ENCODE results near the gene CPSF3. TPM values are rescaled to one million over a fixed set of nuclear protein-coding genes. Genes with fewer than 3 reads are reported as not detected.
"Not testable (repeated sequence)": the region's sequence is repeated elsewhere in the genome, so short reads cannot be mapped to it uniquely, and the experiment has no call there.

The CPSF3 gene
- total and polyA plus RNA-seq, 4 experiments from 2014 or later = 20.9 to 33.7 (median 25.1) TPM

DNA sequence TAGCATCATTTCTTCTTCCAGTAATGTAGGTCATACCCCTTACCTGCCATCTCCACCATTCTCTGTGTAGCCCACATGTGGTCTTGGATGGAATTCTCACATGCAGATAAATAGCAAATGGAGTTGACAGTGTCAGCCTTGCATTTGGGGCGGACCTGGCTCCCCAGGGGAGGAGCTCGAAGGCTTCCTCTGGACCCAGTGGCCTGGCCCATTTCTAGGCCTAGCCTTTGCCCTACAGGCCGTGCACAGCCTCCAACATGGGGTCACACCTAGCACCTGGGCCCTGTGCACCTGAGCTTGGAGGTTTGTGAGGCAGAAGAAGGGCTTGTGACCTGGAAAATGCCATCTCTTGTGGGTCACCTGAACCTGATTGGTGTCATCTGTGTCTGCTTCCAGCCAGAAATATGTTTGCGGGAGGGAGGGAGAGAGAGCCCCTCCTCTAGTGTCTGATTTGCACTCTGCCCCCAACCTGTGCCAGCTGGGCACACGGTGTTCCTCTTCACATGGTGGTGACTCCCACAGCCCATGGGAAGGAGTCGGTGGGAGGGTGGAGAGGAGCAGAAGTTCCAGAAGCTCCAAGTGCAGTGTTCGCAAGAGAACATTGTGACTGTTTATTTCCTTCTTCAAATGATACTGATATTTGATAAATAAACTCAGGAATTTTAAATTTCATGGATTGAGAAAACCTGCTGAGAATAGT lies 33.2 kb upstream of the CPSF3 start:
- no peak overlapping the region for H3K27ac Mint-ChIP-seq
- intact Hi-C loops (cut with micrococcal nuclease) = no loop called here
- Histone ChIP-seq H3K27me3 (ENCODE audit: insufficient read depth, low read length) (no peaks in the 10 kb centered on the region), H3K4me3 (ENCODE audit: low read length in 2 of 2) (no peak overlapping the region), H3K36me3 (ENCODE audit: insufficient read depth, low read length) (no peaks in the 10 kb centered on the region), H3K4me1 (ENCODE audit: insufficient read depth, low read length) (no peaks in the 10 kb centered on the region), H3K9me3 (ENCODE audit: control insufficient read depth in 1 of 2, low read length in 2 of 2) (no peaks in the 10 kb centered on the region), H3K27ac (ENCODE audit: low read depth, low read length) (no peak overlapping the region)
- no peak for DNase-seq
- H3K36me3 Mint-ChIP-seq = no peaks in the 10 kb centered on the region
- ChIA-PET POLR2A (ENCODE audit: partially characterized antibody) (no interaction called here), CTCF (ENCODE audit: partially characterized antibody) (no interaction called here)
- no peak overlapping the region for H3K4me3 Mint-ChIP-seq
- no peaks in the 10 kb centered on the region for H3K27me3 Mint-ChIP-seq
- no peaks in the 10 kb centered on the region for H3K9me3 Mint-ChIP-seq
- no peaks in the 10 kb centered on the region for H3K4me1 Mint-ChIP-seq

DNA sequence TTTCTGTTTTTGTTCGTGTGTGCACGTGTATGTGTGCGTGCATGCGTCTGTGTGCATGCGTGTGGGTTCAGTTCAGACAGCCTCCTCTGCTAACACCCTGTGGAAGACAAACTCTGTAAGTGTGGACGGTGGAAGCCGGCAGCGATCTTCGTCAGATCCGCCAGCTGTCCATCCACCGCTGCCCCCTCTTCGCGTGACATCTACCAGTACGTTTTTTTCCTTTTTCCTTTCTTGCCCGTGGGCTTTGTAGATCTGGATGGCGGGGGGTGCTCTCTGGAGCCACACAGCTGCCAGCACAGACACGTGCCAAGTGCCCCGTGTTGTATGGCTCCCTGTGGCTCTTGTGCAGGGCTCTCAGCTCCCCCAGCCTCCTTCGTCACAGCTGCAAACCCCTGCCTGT lies 32.5 kb upstream of the CPSF3 start:
- Histone ChIP-seq H3K4me3 (ENCODE audit: low read length in 2 of 2) (no peak overlapping the region), H3K27me3 (ENCODE audit: insufficient read depth, low read length) (no peaks in the 10 kb centered on the region), H3K36me3 (ENCODE audit: insufficient read depth, low read length) (no peaks in the 10 kb centered on the region), H3K27ac (ENCODE audit: low read depth, low read length) (no peak overlapping the region), H3K4me1 (ENCODE audit: insufficient read depth, low read length) (no peaks in the 10 kb centered on the region), H3K9me3 (ENCODE audit: control insufficient read depth in 1 of 2, low read length in 2 of 2) (no peaks in the 10 kb centered on the region)
- Mint-ChIP-seq H3K27me3 (no peaks in the 10 kb centered on the region), H3K4me3 (no peak overlapping the region), H3K27ac (no peak overlapping the region), H3K4me1 (no peaks in the 10 kb centered on the region), H3K9me3 (no peaks in the 10 kb centered on the region), H3K36me3 (no peaks in the 10 kb centered on the region)
- ChIA-PET POLR2A (ENCODE audit: partially characterized antibody) (no interaction called here), CTCF (ENCODE audit: partially characterized antibody) (no interaction called here)
- intact Hi-C loops (cut with micrococcal nuclease) = no loop called here
- no peak for DNase-seq

DNA sequence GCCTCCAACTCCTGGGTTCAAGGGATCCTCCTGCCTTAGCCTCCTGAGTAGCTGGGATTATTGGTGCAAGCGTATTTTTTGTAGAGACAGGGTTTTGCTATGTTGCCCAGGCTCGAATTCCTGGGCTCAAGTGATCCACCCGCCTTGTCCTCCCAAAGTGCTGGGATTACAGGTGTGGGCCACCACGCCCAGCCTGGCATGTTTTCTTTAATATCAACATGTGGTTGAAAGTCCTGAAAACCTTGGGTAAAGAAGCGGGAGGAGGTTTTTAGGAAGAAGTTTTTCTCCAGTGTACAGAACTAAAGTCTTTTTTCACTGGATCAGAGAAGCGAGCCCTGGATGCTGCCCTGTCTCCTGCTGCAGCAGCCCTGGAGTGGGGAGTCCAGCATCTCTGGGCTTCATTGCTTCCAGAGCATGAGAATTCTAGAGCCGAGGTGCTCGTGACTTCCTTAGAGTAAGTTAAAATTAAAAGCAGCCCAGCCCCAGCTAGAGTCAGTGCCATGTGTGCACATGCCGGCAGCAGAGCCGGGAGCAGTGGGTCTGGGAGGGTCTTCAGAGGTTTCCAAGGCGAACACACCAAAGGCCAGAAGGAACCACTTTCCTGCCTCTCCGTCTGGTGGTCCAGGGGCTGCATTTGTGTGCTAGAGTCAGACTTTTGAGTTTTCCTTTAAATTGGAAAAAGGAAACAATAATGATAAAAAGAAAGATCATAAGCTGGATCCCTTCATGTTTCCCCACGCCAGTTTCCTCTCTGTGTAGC lies 31.3 kb upstream of the CPSF3 start:
- intact Hi-C loops (cut with micrococcal nuclease) = no loop called here
- Mint-ChIP-seq H3K4me3 (no peak overlapping the region), H3K27me3 (no peaks in the 10 kb centered on the region), H3K9me3 (no peaks in the 10 kb centered on the region), H3K4me1 (no peaks in the 10 kb centered on the region), H3K36me3 (no peaks in the 10 kb centered on the region), H3K27ac (no peak overlapping the region)
- no peaks in the 10 kb centered on the region for H3K9me3 ChIP-seq (ENCODE audit: control insufficient read depth in 1 of 2, low read length in 2 of 2)
- POLR2A ChIA-PET (ENCODE audit: partially characterized antibody) = no interaction called here
- H3K36me3 ChIP-seq (ENCODE audit: insufficient read depth, low read length) = no peaks in the 10 kb centered on the region
- no peaks in the 10 kb centered on the region for H3K27me3 ChIP-seq (ENCODE audit: insufficient read depth, low read length)
- no peaks in the 10 kb centered on the region for H3K4me1 ChIP-seq (ENCODE audit: insufficient read depth, low read length)
- H3K27ac ChIP-seq (ENCODE audit: low read depth, low read length) = no peak overlapping the region
- no peak overlapping the region for H3K4me3 ChIP-seq (ENCODE audit: low read length in 2 of 2)
- CTCF ChIA-PET (ENCODE audit: partially characterized antibody) = no interaction called here
- DNase-seq = no peak

- H3K27me3 Mint-ChIP-seq = no peaks in the 10 kb centered on the region
- no peaks in the 10 kb centered on the region for H3K4me1 ChIP-seq (ENCODE audit: insufficient read depth, low read length)
- H3K9me3 Mint-ChIP-seq = no peaks in the 10 kb centered on the region
- POLR2A ChIA-PET (ENCODE audit: partially characterized antibody) = no interaction called here
- H3K36me3 Mint-ChIP-seq = no peaks in the 10 kb centered on the region
- no peaks in the 10 kb centered on the region for H3K36me3 ChIP-seq (ENCODE audit: insufficient read depth, low read length)
- CTCF ChIA-PET (ENCODE audit: partially characterized antibody) = no interaction called here
- intact Hi-C loops (cut with micrococcal nuclease) = no loop called here
- no peak for DNase-seq
- H3K27ac Mint-ChIP-seq = no peak overlapping the region
- H3K4me3 ChIP-seq (ENCODE audit: low read length in 2 of 2) = no peak overlapping the region
- H3K4me1 Mint-ChIP-seq = no peaks in the 10 kb centered on the region
- no peak overlapping the region for H3K4me3 Mint-ChIP-seq
- no peaks in the 10 kb centered on the region for H3K9me3 ChIP-seq (ENCODE audit: control insufficient read depth in 1 of 2, low read length in 2 of 2)
- no peak overlapping the region for H3K27ac ChIP-seq (ENCODE audit: low read depth, low read length)
- no peaks in the 10 kb centered on the region for H3K27me3 ChIP-seq (ENCODE audit: insufficient read depth, low read length)
Measured at GRCh38 chr2:9392898-9393765, 30.3 kb upstream of the CPSF3 start.

DNA sequence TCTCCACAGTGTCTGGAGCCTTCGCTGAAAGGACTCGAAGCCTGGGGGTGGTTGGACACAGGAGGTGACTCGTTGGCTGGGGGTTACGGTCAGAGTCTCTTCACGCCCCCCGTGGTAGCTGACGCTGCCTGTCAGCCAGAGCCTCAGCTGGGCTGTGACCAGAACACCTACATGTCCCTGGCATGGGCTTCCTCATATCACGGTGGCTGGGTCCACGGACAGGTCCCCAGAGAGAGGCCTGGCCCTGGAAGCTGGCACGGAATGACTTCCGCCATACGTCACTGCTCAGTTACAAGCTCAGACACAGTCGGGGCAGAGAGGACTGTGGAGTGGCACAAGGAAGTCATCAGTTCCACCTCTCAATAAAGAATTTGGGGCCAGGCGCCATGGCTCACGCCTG lies 28.6 kb upstream of the CPSF3 start:
- Mint-ChIP-seq H3K27ac (no peak overlapping the region), H3K4me3 (no peak overlapping the region), H3K9me3 (no peaks in the 10 kb centered on the region), H3K36me3 (no peaks in the 10 kb centered on the region), H3K4me1 (no peaks in the 10 kb centered on the region), H3K27me3 (no peaks in the 10 kb centered on the region)
- no peak for DNase-seq
- Histone ChIP-seq H3K4me1 (ENCODE audit: insufficient read depth, low read length) (no peaks in the 10 kb centered on the region), H3K4me3 (ENCODE audit: low read length in 2 of 2) (no peak overlapping the region), H3K27ac (ENCODE audit: low read depth, low read length) (no peak overlapping the region), H3K9me3 (ENCODE audit: control insufficient read depth in 1 of 2, low read length in 2 of 2) (no peaks in the 10 kb centered on the region), H3K36me3 (ENCODE audit: insufficient read depth, low read length) (no peaks in the 10 kb centered on the region), H3K27me3 (ENCODE audit: insufficient read depth, low read length) (no peaks in the 10 kb centered on the region)
- intact Hi-C loops (cut with micrococcal nuclease) = no loop called here
- CTCF ChIA-PET (ENCODE audit: partially characterized antibody) = no interaction called here
- POLR2A ChIA-PET (ENCODE audit: partially characterized antibody) = no interaction called here

DNA sequence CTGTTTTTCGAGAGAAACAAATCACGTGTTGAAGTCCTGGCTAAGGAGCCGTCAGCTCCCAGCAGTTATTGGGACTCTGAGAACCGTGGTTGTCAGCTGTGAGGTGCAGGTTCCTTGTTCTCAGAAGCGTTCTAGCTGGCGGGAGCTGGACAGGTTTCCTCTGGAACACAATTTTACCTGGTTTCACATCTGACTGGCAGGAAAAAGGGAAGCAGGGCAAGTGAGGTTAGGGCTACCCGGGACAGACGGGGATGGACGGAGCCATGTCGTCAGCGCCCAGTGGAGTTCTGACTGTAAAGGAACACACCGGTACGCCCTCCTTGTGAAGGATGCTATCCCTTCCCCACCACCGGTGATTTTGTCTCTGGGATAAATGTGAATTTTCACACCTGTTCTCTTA lies 26.3 kb upstream of the CPSF3 start:
- no peak overlapping the region for H3K27ac Mint-ChIP-seq
- Histone ChIP-seq H3K27me3 (ENCODE audit: insufficient read depth, low read length) (no peaks in the 10 kb centered on the region), H3K4me3 (ENCODE audit: low read length in 2 of 2) (no peak overlapping the region), H3K9me3 (ENCODE audit: control insufficient read depth in 1 of 2, low read length in 2 of 2) (no peaks in the 10 kb centered on the region), H3K4me1 (ENCODE audit: insufficient read depth, low read length) (no peaks in the 10 kb centered on the region), H3K27ac (ENCODE audit: low read depth, low read length) (no peak overlapping the region), H3K36me3 (ENCODE audit: insufficient read depth, low read length) (no peaks in the 10 kb centered on the region)
- no peak overlapping the region for H3K4me3 Mint-ChIP-seq
- H3K9me3 Mint-ChIP-seq = no peaks in the 10 kb centered on the region
- H3K4me1 Mint-ChIP-seq = peaks cover 3 to 11% (median 7%) of the 10 kb centered on the region in 4 donors
- H3K36me3 Mint-ChIP-seq = no peaks in the 10 kb centered on the region
- CTCF ChIA-PET (ENCODE audit: partially characterized antibody) = no interaction called here
- POLR2A ChIA-PET (ENCODE audit: partially characterized antibody) = no interaction called here
- intact Hi-C loops (cut with micrococcal nuclease) = no loop called here
- DNase-seq = no peak
- H3K27me3 Mint-ChIP-seq = no peaks in the 10 kb centered on the region

DNA sequence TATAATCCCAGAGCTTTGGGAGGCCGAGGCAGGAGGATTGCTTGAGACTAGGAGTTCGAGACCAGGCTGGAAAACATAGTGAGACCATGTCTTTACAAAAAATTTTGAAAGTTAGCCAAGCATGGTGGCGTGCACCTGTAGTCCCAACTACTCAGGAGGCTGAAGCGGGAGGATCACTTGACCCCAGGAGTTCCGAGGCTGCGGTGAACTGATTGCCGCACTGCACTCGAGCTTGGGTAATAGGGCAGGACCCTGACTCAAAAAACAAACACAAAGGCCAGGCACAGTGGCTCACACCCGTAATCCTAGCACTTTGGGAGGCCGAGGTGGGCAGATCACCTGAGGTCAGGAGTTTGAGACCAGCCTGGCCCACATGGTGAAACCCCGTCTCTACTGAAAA lies 25.2 kb upstream of the CPSF3 start:
- H3K27me3 ChIP-seq (ENCODE audit: insufficient read depth, low read length); H3K27ac ChIP-seq (ENCODE audit: low read depth, low read length); H3K27ac Mint-ChIP-seq; H3K4me3 ChIP-seq (ENCODE audit: low read length in 2 of 2); H3K36me3 Mint-ChIP-seq; H3K27me3 Mint-ChIP-seq; H3K4me1 ChIP-seq (ENCODE audit: insufficient read depth, low read length); H3K4me3 Mint-ChIP-seq; DNase-seq; intact Hi-C loops (cut with micrococcal nuclease); POLR2A ChIA-PET (ENCODE audit: partially characterized antibody); CTCF ChIA-PET (ENCODE audit: partially characterized antibody); H3K36me3 ChIP-seq (ENCODE audit: insufficient read depth, low read length); H3K9me3 ChIP-seq (ENCODE audit: control insufficient read depth in 1 of 2, low read length in 2 of 2); H3K9me3 Mint-ChIP-seq: not testable (repeated sequence)
- H3K4me1 Mint-ChIP-seq = peaks cover 3 to 11% (median 7%) of the 10 kb centered on the region in 4 donors
